H1 (cell line): ENCODE results near the gene CSNK1G2. TPM values are rescaled to one million over a fixed set of nuclear protein-coding genes. Genes with fewer than 3 reads are reported as not detected.

Experiments used
- CTCF ChIA-PET: fragments of 300-600 bp; sonication (Branson Sonifier 250); formaldehyde crosslinking; loops from one replicate; lab custom pipeline; 2021; ENCODE audit not compliant: partially characterized antibody; lab: Charles Lee
- POLR2A ChIA-PET: fragments of 300-600 bp; sonication (Branson Sonifier 250); formaldehyde crosslinking; loops from one replicate; lab custom pipeline; 2021; ENCODE audit warnings: inconsistent platforms; ENCODE audit not compliant: partially characterized antibody; lab: Charles Lee
- DNase-seq, 2 experiments: peaks; one replicate each; pipeline versions ENCODE4 v3.0.0 to v3.0.0-alpha.2; 2010 to 2022; ENCODE audit warnings: low spot score in 2 of 2, low read depth in 1 of 2, mixed read lengths in 1 of 2
- FAIRE-seq: peaks from 2 replicates; lab custom pipeline; 2011; peaks lifted over from hg19 to GRCh38; lab: Jason Lieb, UNC
- H2AFZ ChIP-seq: 2 replicates; pipeline ENCODE4 v1.8.1; 2012; ENCODE audit warnings: low read length, inconsistent platforms
- H2AK5ac ChIP-seq: 2 replicates; pipeline ENCODE4 v1.6.1; 2013; ENCODE audit warnings: low read depth, low read length
- H2BK120ac ChIP-seq: replicated peaks from 2 replicates; pipeline ENCODE3; 2013; ENCODE audit warnings: low read depth, low read length, inconsistent platforms
- H2BK12ac ChIP-seq: 2 replicates; pipeline ENCODE4 v1.6.1; 2013; ENCODE audit warnings: low read depth, low read length
- H2BK15ac ChIP-seq: 2 replicates; pipeline ENCODE4 v1.6.1; 2013; ENCODE audit warnings: low read length
- H2BK20ac ChIP-seq: 2 replicates; pipeline ENCODE4 v1.6.1; 2013; ENCODE audit warnings: low read length
- H2BK5ac ChIP-seq: 2 replicates; pipeline ENCODE4 v1.6.1; 2013; ENCODE audit warnings: low read depth, low read length
- H3K14ac ChIP-seq: 2 replicates; pipeline ENCODE4 v1.6.1; 2013; ENCODE audit warnings: inconsistent platforms; ENCODE audit not compliant: insufficient read length
- H3K18ac ChIP-seq: 2 replicates; pipeline ENCODE4 v1.6.1; 2013; ENCODE audit warnings: low read length; ENCODE audit errors: extremely low read depth
- H3K23ac ChIP-seq: 2 replicates; pipeline ENCODE4 v1.6.1; 2013; ENCODE audit warnings: inconsistent platforms; ENCODE audit not compliant: insufficient read length
- H3K23me2 ChIP-seq: 2 replicates; pipeline ENCODE4 v1.6.1; 2013; ENCODE audit warnings: low read depth, low read length
- H3K27ac ChIP-seq: 2 replicates; pipeline ENCODE4 v1.6.1; 2011; ENCODE audit warnings: low read depth, low read length, inconsistent platforms
- H3K27me3 ChIP-seq, 4 experiments: replicated peaks in 1 of 4; 1 replicate in 1 of 4; 2 replicates in 3 of 4; pipeline versions ENCODE4 v1.6.1 to v1.8.1; 2011 to 2013; ENCODE audit warnings: low read length in 3 of 4, mild to moderate bottlenecking in 3 of 4, inconsistent platforms in 2 of 4, mixed read lengths in 2 of 4, moderate library complexity in 1 of 4; ENCODE audit not compliant: control insufficient read depth in 3 of 4, insufficient read depth in 3 of 4; ENCODE audit errors: extremely low read depth in 1 of 4
- H3K36me3 ChIP-seq, 4 experiments: 2 replicates each; pipeline versions ENCODE4 v1.6.1 to v1.8.1; 2011 to 2013; ENCODE audit warnings: mild to moderate bottlenecking in 4 of 4, low read length in 3 of 4, moderate library complexity in 2 of 4, control low read depth in 1 of 4, inconsistent platforms in 1 of 4; ENCODE audit not compliant: insufficient read depth in 4 of 4, control insufficient read depth in 2 of 4
- H3K4ac ChIP-seq: replicated peaks from 2 replicates; pipeline ENCODE3; 2013; ENCODE audit warnings: low read length, low read depth, mixed read lengths, inconsistent platforms; ENCODE audit not compliant: insufficient read length
- H3K4me1 ChIP-seq, 4 experiments: replicated peaks in 1 of 4; 1 replicate in 1 of 4; 2 replicates in 3 of 4; pipeline versions ENCODE4 v1.6.1 to v1.8.1; 2011 to 2013; ENCODE audit warnings: low read length in 3 of 4, inconsistent platforms in 2 of 4, mixed read lengths in 1 of 4; ENCODE audit not compliant: insufficient read depth in 4 of 4, control insufficient read depth in 3 of 4
- H3K4me2 ChIP-seq, 2 experiments: 2 replicates each; pipeline versions ENCODE4 v1.6.1 to v1.8.1; 2011 to 2013; ENCODE audit warnings: low read depth in 2 of 2, low read length in 2 of 2, control low read depth in 1 of 2, inconsistent platforms in 1 of 2, mild to moderate bottlenecking in 1 of 2; ENCODE audit not compliant: insufficient read depth in 1 of 2
- H3K4me3 ChIP-seq, 4 experiments: fragments of 200-600, 300-600 bp in 1 of 4; sonication (generic), shearing (Covaris generic), sonication (Bioruptor Twin) in 1 of 4; 2 replicates each; pipeline versions ENCODE4 v1.5.1 to v1.8.1; 2011 to 2016; ENCODE audit warnings: low read length in 4 of 4, low read depth in 3 of 4, control low read depth in 2 of 4, inconsistent platforms in 2 of 4, mild to moderate bottlenecking in 2 of 4, mixed read lengths in 1 of 4, moderate library complexity in 1 of 4; ENCODE audit not compliant: insufficient read depth in 2 of 4; ENCODE audit errors: extremely low read depth in 1 of 4
- H3K56ac ChIP-seq: replicated peaks from 2 replicates; pipeline ENCODE3; 2013; ENCODE audit warnings: low read depth, mild to moderate bottlenecking, mixed read lengths, low read length, inconsistent platforms; ENCODE audit not compliant: insufficient read length
- H3K79me1 ChIP-seq: 2 replicates; pipeline ENCODE4 v1.6.1; 2013; ENCODE audit warnings: low read depth, low read length, control low read depth
- H3K79me2 ChIP-seq, 2 experiments: 2 replicates each; pipeline versions ENCODE4 v1.6.1 to v1.8.1; 2012 to 2013; ENCODE audit warnings: low read length in 2 of 2, mild to moderate bottlenecking in 2 of 2, inconsistent platforms in 1 of 2; ENCODE audit not compliant: insufficient read depth in 2 of 2, control insufficient read depth in 1 of 2
- H3K9ac ChIP-seq, 4 experiments: replicated peaks in 1 of 4; 1 replicate in 1 of 4; 2 replicates in 3 of 4; pipeline versions ENCODE4 v1.6.1 to v1.8.1; 2011 to 2013; ENCODE audit warnings: low read depth in 3 of 4, low read length in 3 of 4, control low read depth in 2 of 4, mild to moderate bottlenecking in 2 of 4, moderate library complexity in 2 of 4, inconsistent platforms in 1 of 4; ENCODE audit errors: extremely low read depth in 1 of 4
- H3K9me3 ChIP-seq, 2 experiments: 2 replicates each; pipeline versions ENCODE4 v1.6.1 to v1.8.1; 2012 to 2013; ENCODE audit warnings: mild to moderate bottlenecking in 2 of 2, moderate library complexity in 2 of 2, control low read depth in 1 of 2, inconsistent platforms in 1 of 2, low read depth in 1 of 2, low read length in 1 of 2, mixed read lengths in 1 of 2; ENCODE audit not compliant: insufficient read depth in 2 of 2
- H4K20me1 ChIP-seq, 2 experiments: replicated peaks in 1 of 2; 2 replicates each; pipeline versions ENCODE3 to v1.8.1; 2011 to 2013; ENCODE audit warnings: inconsistent platforms in 2 of 2, low read length in 2 of 2, mild to moderate bottlenecking in 1 of 2; ENCODE audit not compliant: insufficient read depth in 2 of 2, control insufficient read depth in 1 of 2
- H4K5ac ChIP-seq: 2 replicates; pipeline ENCODE4 v1.6.1; 2013; ENCODE audit warnings: low read length, low read depth, mixed read lengths, inconsistent platforms; ENCODE audit not compliant: insufficient read length
- H4K8ac ChIP-seq: 2 replicates; pipeline ENCODE4 v1.8.0; 2013; ENCODE audit warnings: mild to moderate bottlenecking, moderate library complexity, low read length, inconsistent platforms; ENCODE audit not compliant: insufficient read depth; ENCODE audit errors: extremely low read depth
- H4K91ac ChIP-seq: replicated peaks from 2 replicates; pipeline ENCODE3; 2013; ENCODE audit warnings: low read length, mixed read lengths, inconsistent platforms; ENCODE audit not compliant: insufficient read length
- CEBPB ChIP-seq: IDR thresholded peaks from 2 replicates; pipeline ENCODE4 v1.6.1; 2012; ENCODE audit warnings: low read depth, low read length
- CTBP2 ChIP-seq: IDR thresholded peaks from 2 replicates; pipeline ENCODE4 v1.7.0; 2011; ENCODE audit warnings: borderline replicate concordance, mild to moderate bottlenecking, moderate library complexity, mixed read lengths, low read length; ENCODE audit not compliant: insufficient read depth, insufficient read length
- EP300 ChIP-seq, 2 experiments: IDR thresholded peaks; 1 replicate in 1 of 2; 2 replicates in 1 of 2; pipeline ENCODE4 v1.6.1; 2011 to 2012; ENCODE audit warnings: low read depth in 2 of 2, low read length in 2 of 2, mild to moderate bottlenecking in 2 of 2, borderline replicate concordance in 1 of 2, inconsistent platforms in 1 of 2, moderate library complexity in 1 of 2
- HDAC6 ChIP-seq: IDR thresholded peaks from one replicate; pipeline ENCODE4 v1.7.1; 2012; ENCODE audit warnings: low read depth, mild to moderate bottlenecking, inconsistent platforms, low read length, moderate library complexity
- JUND ChIP-seq: IDR thresholded peaks from 2 replicates; pipeline ENCODE4 v1.6.1; 2011; ENCODE audit warnings: mild to moderate bottlenecking, improper control_type of control experiment, low read length
- KDM1A ChIP-seq: fragments of 200-600, 300-600 bp; sonication (generic); IDR thresholded peaks from 2 replicates; pipeline ENCODE4 v1.7.1; 2016; ENCODE audit warnings: mild to moderate bottlenecking, low read length, borderline replicate concordance
- MAFK ChIP-seq: IDR thresholded peaks from 2 replicates; pipeline ENCODE4 v1.6.1; 2012; ENCODE audit warnings: low read depth, mild to moderate bottlenecking, improper control_type of control experiment, low read length
- RFX5 ChIP-seq: IDR thresholded peaks from 2 replicates; pipeline ENCODE4 v1.6.1; 2011; ENCODE audit warnings: low read depth, low read length, improper control_type of control experiment, borderline replicate concordance
- WGBS, 2 experiments: shearing (Covaris generic) in 1 of 2; methylation state at CpG; one replicate each; pipeline versions ENCODE4 v1.1.6 to v1.1.7; 2013 to 2015; ENCODE audit warnings: low lambda C conversion rate in 2 of 2, mixed read lengths in 2 of 2, inconsistent platforms in 1 of 2, low coverage in 1 of 2, missing lambda C conversion rate in 1 of 2; ENCODE audit not compliant: insufficient replicate concordance in 2 of 2, insufficient coverage in 1 of 2, insufficient read length in 1 of 2; ENCODE audit errors: extremely low coverage in 1 of 2, missing lambda C conversion rate in 1 of 2; 5-methylcytosine and 5-hydroxymethylcytosine counted together
- polyA plus RNA-seq, 7 experiments: library from polyadenylated mRNA; depleted of rRNA in 3 of 7; stranded (reverse) in 5 of 7; unstranded in 2 of 7; fragments of >200 nt in 5 of 7; fragments of 200-250 nt in 2 of 7; gene quantifications; 1 replicate in 5 of 7; 2 replicates in 1 of 7; 4 replicates in 1 of 7; pipeline versions ENCODE4 v1.2.1 to v1.2.3, GENCODE V29; 2011 to 2013; ENCODE audit warnings: missing spikeins in 2 of 7, mixed read lengths in 2 of 7
- total RNA-seq: library from RNA; stranded (reverse); fragmentation: NEBNext Ultra II Directional; extraction: Animal tissue kit (Norgen Biotek cat#: 25700); gene quantifications from 2 replicates; pipeline ENCODE4 v1.2.1, GENCODE V29; 2021
- TF ChIP-seq, protein P1 (sequence below): IDR thresholded peaks from 2 replicates; pipeline ENCODE4 v1.6.1; 2012; ENCODE audit warnings: low read length, inconsistent platforms

Gene CSNK1G2
- total and polyA plus RNA-seq, 2 of the 8 experiments (the other 6 are each of a cell fraction or from before 2014, with no cell fraction given), result 99.5 to 130 TPM

- H4K5ac ChIP-seq, result no peak overlapping the region
- no peak overlapping the region for H2BK5ac ChIP-seq
- DNase-seq, result no peak
- H2BK120ac ChIP-seq, result no peak overlapping the region
- H4K8ac ChIP-seq, result no peak overlapping the region
- peaks cover 7% of the 10 kb centered on the region; the same call in 1 of the 2 replicates for H3K23me2 ChIP-seq
- H2BK20ac ChIP-seq, result no peak overlapping the region
- H3K79me1 ChIP-seq, result peaks cover 4% of the 10 kb centered on the region; the same call in 1 of the 2 replicates
- no peak overlapping the region for H3K18ac ChIP-seq
- H3K27me3 ChIP-seq, result no peaks in the 10 kb centered on the region
- peaks cover 0 to 15% (median 4%) of the 10 kb centered on the region in 4 experiments; a peak in 5 of 7 replicates for H3K4me1 ChIP-seq
- no peak overlapping the region for H3K56ac ChIP-seq
- POLR2A ChIA-PET, result interaction anchor here (0.8 to 2.1 kb wide), 5 partner anchors 9 to 22 kb away, joined by 3 to 5 read pairs (median 4); no protein-coding TSS in a partner anchor
- H4K20me1 ChIP-seq, result peaks cover 10 to 16% of the 10 kb centered on the region in 2 experiments
- no peak overlapping the region for H2AFZ ChIP-seq
- no peak overlapping the region for H2BK12ac ChIP-seq
- H3K4me2 ChIP-seq, result peak overlapping the region in 1 of 2 experiments; percentile 5; a peak in 2 of 4 replicates
- no peak for FAIRE-seq
- H3K36me3 ChIP-seq, result no peaks in the 10 kb centered on the region; a peak in 1 of 8 replicates
- no peak overlapping the region for H3K4ac ChIP-seq
- H2AK5ac ChIP-seq, result no peak overlapping the region
- no peak overlapping the region for H3K27ac ChIP-seq
- H3K9me3 ChIP-seq, result no peaks in the 10 kb centered on the region; a peak in 1 of 4 replicates
- H3K23ac ChIP-seq, result no peak overlapping the region
- WGBS, 2 experiments, result 88% methylated on average over 15 of the region's 21 CpGs; no CpG with 5 or more reads in 1 of the 2 experiments
- no peaks in the 10 kb centered on the region; a peak in 1 of 4 replicates for H3K79me2 ChIP-seq
- H2BK15ac ChIP-seq, result no peak overlapping the region
- H3K14ac ChIP-seq, result no peak overlapping the region
- H3K9ac ChIP-seq, result no peak overlapping the region
- no peak overlapping the region for H4K91ac ChIP-seq
- CTCF ChIA-PET, result interaction anchor here (0.5 to 1.0 kb wide), 4 partner anchors 22 to 115 kb away, joined by 3 to 4 read pairs (median 3); no protein-coding TSS in a partner anchor
- H3K4me3 ChIP-seq, result 0 out of 8 replicates have a peak overlapping the region, but pooled peaks of 1 of the 4 experiments have one; percentile 3
- no peak for TF ChIP-seq EP300 (IDR thresholded peaks at IDR 0.05; ENCODE audit: borderline replicate concordance in 1 of 2, low read depth in 2 of 2, low read length in 2 of 2)
- TF ChIP-seq CTBP2, result no peak
- no peak for TF ChIP-seq KDM1A
- TF ChIP-seq HDAC6, result no peak
- no peak for TF ChIP-seq MAFK
- no peak for TF ChIP-seq CEBPB
- TF ChIP-seq, protein P1, sequence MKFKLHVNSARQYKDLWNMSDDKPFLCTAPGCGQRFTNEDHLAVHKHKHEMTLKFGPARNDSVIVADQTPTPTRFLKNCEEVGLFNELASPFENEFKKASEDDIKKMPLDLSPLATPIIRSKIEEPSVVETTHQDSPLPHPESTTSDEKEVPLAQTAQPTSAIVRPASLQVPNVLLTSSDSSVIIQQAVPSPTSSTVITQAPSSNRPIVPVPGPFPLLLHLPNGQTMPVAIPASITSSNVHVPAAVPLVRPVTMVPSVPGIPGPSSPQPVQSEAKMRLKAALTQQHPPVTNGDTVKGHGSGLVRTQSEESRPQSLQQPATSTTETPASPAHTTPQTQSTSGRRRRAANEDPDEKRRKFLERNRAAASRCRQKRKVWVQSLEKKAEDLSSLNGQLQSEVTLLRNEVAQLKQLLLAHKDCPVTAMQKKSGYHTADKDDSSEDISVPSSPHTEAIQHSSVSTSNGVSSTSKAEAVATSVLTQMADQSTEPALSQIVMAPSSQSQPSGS, result no peak
- no peak for TF ChIP-seq JUND
- TF ChIP-seq RFX5, result no peak
Measured at GRCh38 chr19:2012941-2013682, 72.1 kb downstream of the CSNK1G2 start.
